NCI-H526 treated with DMSO at 0.1 percent for 48 hours (cell line): ENCODE data around the gene YWHAB.

ENCODE experiments used
- DNase-seq: peaks from one replicate; lab custom pipeline; 2025; lab: John Stamatoyannopoulos, UW

YWHAB gene

DNA sequence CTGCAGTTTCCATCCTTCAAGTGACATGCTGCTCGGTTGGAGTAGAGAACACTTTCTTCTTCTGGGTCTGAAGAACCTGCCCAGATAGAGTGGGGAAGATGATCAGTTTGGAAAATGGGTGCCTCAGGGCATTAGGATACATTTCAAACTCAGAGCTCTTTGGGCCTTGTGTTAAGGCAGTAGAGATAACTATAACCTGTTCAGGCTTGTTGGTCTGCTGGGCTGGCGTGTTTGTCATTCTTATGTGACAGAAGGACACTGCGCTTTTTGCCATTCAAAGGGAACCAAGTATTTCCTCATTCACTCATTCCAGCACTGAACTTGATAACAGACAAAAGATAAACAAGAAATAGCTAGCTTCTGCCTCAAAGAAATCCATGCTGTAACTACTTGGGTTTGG lies 70.9 kb downstream of the YWHAB start:
- DNase-seq = no peak
